ENCODE data around the gene TRAPPC10. TPM values are rescaled to one million over a fixed set of nuclear protein-coding genes. Genes with fewer than 3 reads are reported as not detected.

TRAPPC10 gene
- total RNA-seq, 4 donors from 2014 or later = 3.8 to 45.2 (median 22.9) TPM

GRCh38 chr21:43986544-43987451 lies 25.3 kb upstream of the TRAPPC10 start:
- Histone ChIP-seq H3K27me3 (no peaks in the 10 kb centered on the region), H3K9me3 (no peaks in the 10 kb centered on the region), H3K4me3 (no peak overlapping the region), H3K4me1 (no peaks in the 10 kb centered on the region), H3K36me3 (no peaks in the 10 kb centered on the region), H3K27ac (no peak overlapping the region)
- intact Hi-C loops (cut with DNase I; ENCODE audit: low total_unique reads) = no loop called here
- DNase-seq = no peak
- no peak for TF ChIP-seq CTCF (IDR thresholded peaks at IDR 0.05)
- no peak for TF ChIP-seq POLR2A (IDR thresholded peaks at IDR 0.05)

- Histone ChIP-seq H3K4me1 (no peaks in the 10 kb centered on the region), H3K9me3 (no peaks in the 10 kb centered on the region), H3K27me3 (no peaks in the 10 kb centered on the region), H3K27ac (no peak overlapping the region), H3K36me3 (no peaks in the 10 kb centered on the region), H3K4me3 (no peak overlapping the region)
- TF ChIP-seq POLR2A (IDR thresholded peaks at IDR 0.05) (no peak), CTCF (IDR thresholded peaks at IDR 0.05) (no peak)
- intact Hi-C loops (cut with DNase I; ENCODE audit: low total_unique reads) = no loop called here
- no peak for DNase-seq
Observed at GRCh38 chr21:43987509-43987908, 24.6 kb upstream of the TRAPPC10 start.

- intact Hi-C loops (cut with DNase I; ENCODE audit: low total_unique reads) = no loop called here
- no peak overlapping the region for H3K27ac ChIP-seq
- H3K4me1 ChIP-seq = no peaks in the 10 kb centered on the region
- no peak for TF ChIP-seq CTCF (IDR thresholded peaks at IDR 0.05)
- no peak for TF ChIP-seq POLR2A (IDR thresholded peaks at IDR 0.05)
- no peaks in the 10 kb centered on the region for H3K27me3 ChIP-seq
- no peak overlapping the region for H3K4me3 ChIP-seq
- no peaks in the 10 kb centered on the region for H3K36me3 ChIP-seq
- H3K9me3 ChIP-seq = no peaks in the 10 kb centered on the region
- DNase-seq = no peak
Observed at GRCh38 chr21:43988016-43988415, 24.1 kb upstream of the TRAPPC10 start.

- no peak overlapping the region for H3K27ac ChIP-seq
- no peaks in the 10 kb centered on the region for H3K36me3 ChIP-seq
- DNase-seq = no peak
- H3K4me1 ChIP-seq = no peaks in the 10 kb centered on the region
- no peak overlapping the region for H3K4me3 ChIP-seq
- no peaks in the 10 kb centered on the region for H3K27me3 ChIP-seq
- TF ChIP-seq POLR2A (IDR thresholded peaks at IDR 0.05) (no peak), CTCF (IDR thresholded peaks at IDR 0.05) (no peak)
- no peaks in the 10 kb centered on the region for H3K9me3 ChIP-seq
- intact Hi-C loops (cut with DNase I; ENCODE audit: low total_unique reads) = no loop called here
Observed at GRCh38 chr21:43988506-43989230, 23.4 kb upstream of the TRAPPC10 start.

GRCh38 chr21:43989401-43989800 lies 22.7 kb upstream of the TRAPPC10 start:
- DNase-seq = no peak
- Histone ChIP-seq H3K27me3 (no peaks in the 10 kb centered on the region), H3K9me3 (no peaks in the 10 kb centered on the region), H3K4me1 (no peaks in the 10 kb centered on the region), H3K27ac (no peak overlapping the region), H3K4me3 (no peak overlapping the region), H3K36me3 (no peaks in the 10 kb centered on the region)
- intact Hi-C loops (cut with DNase I; ENCODE audit: low total_unique reads) = no loop called here
- TF ChIP-seq POLR2A (IDR thresholded peaks at IDR 0.05) (no peak), CTCF (IDR thresholded peaks at IDR 0.05) (no peak)

All from uterus (tissue), 4 donors.